ENCODE measurements around the gene COL4A6.

GRCh38 chrX:108447303-108447702, 9.1 kb upstream of the COL4A6 start:
- no peak for TF ChIP-seq CTCF (IDR thresholded peaks at IDR 0.05; ENCODE audit: low read length)
- TF ChIP-seq EZH2 (IDR thresholded peaks at IDR 0.05; ENCODE audit: borderline replicate concordance, low read length): no peak

Measured in OCI-LY1 (cell line).